Fibroblast of pulmonary artery (primary cell): Measurements from ENCODE around the gene PAPPA.

Experiments
- DNase-seq: peaks from one replicate; pipeline ENCODE4 v3.0.0-alpha.2; 2010; ENCODE audit warnings: low read depth
- H3K4me3 ChIP-seq: replicated peaks from 2 replicates; pipeline ENCODE4 v1.5.1; 2011; ENCODE audit warnings: low read depth, mild to moderate bottlenecking, control low read depth, low read length, moderate library complexity
- CTCF ChIP-seq: IDR thresholded peaks from 2 replicates; pipeline ENCODE4 v1.5.1; 2011; ENCODE audit warnings: mild to moderate bottlenecking, control low read depth, low read length, inconsistent platforms; ENCODE audit errors: missing control alignments

PAPPA gene

GRCh38 chr9:116318468-116319374 lies 165.1 kb downstream of the PAPPA start:
- peak; percentile 85 for DNase-seq
- no peak for TF ChIP-seq CTCF
- H3K4me3 ChIP-seq: no peak overlapping the region

- TF ChIP-seq CTCF: no peak
- H3K4me3 ChIP-seq: no peak overlapping the region
- no peak for DNase-seq
Observed at GRCh38 chr9:116319480-116319879, 165.9 kb downstream of the PAPPA start.

- H3K4me3 ChIP-seq: no peak overlapping the region
- DNase-seq: no peak
- TF ChIP-seq CTCF: no peak
Observed at GRCh38 chr9:116320290-116320689, 166.7 kb downstream of the PAPPA start.

GRCh38 chr9:116322521-116322920 lies 168.9 kb downstream of the PAPPA start:
- no peak overlapping the region for H3K4me3 ChIP-seq
- DNase-seq: peak; percentile 58
- no peak for TF ChIP-seq CTCF

GRCh38 chr9:116323012-116323411 lies 169.4 kb downstream of the PAPPA start:
- no peak for TF ChIP-seq CTCF
- no peak overlapping the region for H3K4me3 ChIP-seq
- no peak for DNase-seq

GRCh38 chr9:116323571-116323970 lies 170.0 kb downstream of the PAPPA start:
- TF ChIP-seq CTCF: no peak
- DNase-seq: no peak
- H3K4me3 ChIP-seq: no peak overlapping the region

- H3K4me3 ChIP-seq: no peak overlapping the region
- no peak for DNase-seq
- TF ChIP-seq CTCF: no peak
Observed at GRCh38 chr9:116325924-116326323, 172.3 kb downstream of the PAPPA start.
